Jurkat, Clone E6-1 (cell line): ENCODE data around the gene PRR14.

ENCODE experiments used
- DNase-seq: peaks from one replicate; pipeline ENCODE4 v3.0.0-alpha.2; 2011; ENCODE audit warnings: low read depth, low spot score
- H3K4me3 ChIP-seq: 2 replicates; pipeline ENCODE4 v1.5.1; 2011; ENCODE audit warnings: mild to moderate bottlenecking, low read length, control low read depth, moderate library complexity

The PRR14 gene

GRCh38 chr16:30703971-30704370, 53.2 kb downstream of the PRR14 start:
- DNase-seq = no peak
- H3K4me3 ChIP-seq = no peak overlapping the region
